Measurements from ENCODE around the gene CARHSP1.

The CARHSP1 gene

DNA sequence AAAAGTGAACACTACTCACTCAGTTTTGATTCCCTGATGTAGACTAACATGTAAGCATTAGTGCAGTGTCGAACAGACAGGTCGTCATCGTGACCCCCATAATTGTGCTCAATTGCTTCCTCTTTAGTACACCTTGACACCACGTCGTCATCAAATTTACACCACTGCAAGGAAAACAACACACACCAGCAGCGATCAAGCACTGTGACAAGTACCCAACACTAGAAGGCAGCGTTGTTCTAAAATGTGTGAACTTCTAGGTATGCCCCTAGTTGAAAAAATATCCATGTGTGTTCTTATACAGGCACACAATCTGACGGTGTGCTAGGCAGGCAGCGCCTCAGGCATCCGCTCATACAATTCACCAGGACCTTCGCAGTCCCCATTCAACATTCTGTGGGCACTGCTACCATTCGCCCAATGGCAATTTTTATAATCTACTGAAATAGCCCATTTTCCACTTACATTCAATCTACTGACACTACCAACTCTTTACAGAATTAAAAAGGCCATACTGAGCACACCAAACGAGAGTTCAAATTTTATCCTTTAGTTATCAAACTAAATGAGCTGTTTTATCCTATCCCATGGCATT, 36.5 kb upstream of the CARHSP1 start:
- 93 to 97% methylated on average over 9 of the region's 13 CpGs for WGBS, 2 experiments (ENCODE audit: insufficient coverage in 2 of 2)
- Histone ChIP-seq H3K4me3 (ENCODE audit: extremely low read depth, insufficient read depth, low read length, poor library complexity, severe bottlenecking) (no peak overlapping the region), H3K27ac (ENCODE audit: low read depth, low read length, severe bottlenecking) (no peak overlapping the region), H3K36me3 (ENCODE audit: control insufficient read depth, insufficient read depth, low read length) (peaks cover 96% of the 10 kb centered on the region), H3K9me3 (ENCODE audit: control insufficient read depth, low read length) (no peaks in the 10 kb centered on the region), H3K4me1 (ENCODE audit: control insufficient read depth, insufficient read depth, low read length, poor library complexity, severe bottlenecking) (no peaks in the 10 kb centered on the region)

DNA sequence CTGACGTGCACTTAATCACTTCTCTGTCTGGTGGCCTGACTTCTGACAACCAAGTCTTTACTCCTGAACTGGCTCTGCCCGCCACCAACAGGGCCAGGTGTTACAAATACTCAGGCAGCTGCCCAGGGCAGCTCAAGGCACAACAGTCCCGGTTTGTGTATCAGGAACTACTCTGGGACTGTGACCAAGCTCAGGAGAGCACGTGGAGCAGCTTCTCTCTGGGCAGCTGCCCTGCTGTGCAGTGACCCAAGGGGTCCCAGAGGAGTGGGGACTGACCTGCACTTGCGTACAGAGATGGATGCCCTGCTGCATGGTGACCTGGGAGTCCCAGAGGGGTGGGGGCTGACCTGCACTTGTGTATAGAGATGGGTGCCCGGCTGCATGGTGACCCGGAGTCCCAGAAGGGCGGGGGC, 35.2 kb upstream of the CARHSP1 start:
- peaks cover 97% of the 10 kb centered on the region for H3K36me3 ChIP-seq (ENCODE audit: control insufficient read depth, insufficient read depth, low read length)
- no peaks in the 10 kb centered on the region for H3K9me3 ChIP-seq (ENCODE audit: control insufficient read depth, low read length)
- no peak overlapping the region for H3K27ac ChIP-seq (ENCODE audit: low read depth, low read length, severe bottlenecking)
- no peak overlapping the region for H3K4me3 ChIP-seq (ENCODE audit: extremely low read depth, insufficient read depth, low read length, poor library complexity, severe bottlenecking)
- WGBS, 2 experiments (ENCODE audit: insufficient coverage in 2 of 2): 94 to 96% methylated on average over 8 of the region's 8 CpGs
- H3K4me1 ChIP-seq (ENCODE audit: control insufficient read depth, insufficient read depth, low read length, poor library complexity, severe bottlenecking): no peaks in the 10 kb centered on the region

DNA sequence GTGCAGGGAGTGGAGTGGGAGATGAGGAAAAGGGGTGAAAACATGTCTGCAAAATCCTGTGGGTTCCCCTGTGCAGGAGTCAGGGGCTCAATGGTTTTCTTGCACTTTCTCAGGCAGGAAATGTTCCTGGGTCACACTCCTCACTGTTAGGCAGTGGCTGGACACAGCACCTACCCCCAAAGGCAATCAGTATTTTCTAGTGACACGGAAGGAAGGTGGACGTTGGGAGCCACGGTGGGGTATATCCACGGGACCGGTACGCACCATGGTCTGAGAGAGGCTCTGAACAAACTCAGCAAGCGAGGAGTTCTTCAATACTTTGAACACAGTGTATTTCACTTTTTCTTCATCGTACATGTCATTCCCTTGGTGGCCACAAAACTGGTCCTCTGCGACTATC, 34.2 kb upstream of the CARHSP1 start:
- H3K36me3 ChIP-seq (ENCODE audit: control insufficient read depth, insufficient read depth, low read length): peaks cover 97% of the 10 kb centered on the region
- H3K4me3 ChIP-seq (ENCODE audit: extremely low read depth, insufficient read depth, low read length, poor library complexity, severe bottlenecking): no peak overlapping the region
- H3K9me3 ChIP-seq (ENCODE audit: control insufficient read depth, low read length): no peaks in the 10 kb centered on the region
- no peaks in the 10 kb centered on the region for H3K4me1 ChIP-seq (ENCODE audit: control insufficient read depth, insufficient read depth, low read length, poor library complexity, severe bottlenecking)
- WGBS, 2 experiments (ENCODE audit: insufficient coverage in 2 of 2): 94 to 97% methylated on average over 9 of the region's 9 CpGs
- no peak overlapping the region for H3K27ac ChIP-seq (ENCODE audit: low read depth, low read length, severe bottlenecking)

DNA sequence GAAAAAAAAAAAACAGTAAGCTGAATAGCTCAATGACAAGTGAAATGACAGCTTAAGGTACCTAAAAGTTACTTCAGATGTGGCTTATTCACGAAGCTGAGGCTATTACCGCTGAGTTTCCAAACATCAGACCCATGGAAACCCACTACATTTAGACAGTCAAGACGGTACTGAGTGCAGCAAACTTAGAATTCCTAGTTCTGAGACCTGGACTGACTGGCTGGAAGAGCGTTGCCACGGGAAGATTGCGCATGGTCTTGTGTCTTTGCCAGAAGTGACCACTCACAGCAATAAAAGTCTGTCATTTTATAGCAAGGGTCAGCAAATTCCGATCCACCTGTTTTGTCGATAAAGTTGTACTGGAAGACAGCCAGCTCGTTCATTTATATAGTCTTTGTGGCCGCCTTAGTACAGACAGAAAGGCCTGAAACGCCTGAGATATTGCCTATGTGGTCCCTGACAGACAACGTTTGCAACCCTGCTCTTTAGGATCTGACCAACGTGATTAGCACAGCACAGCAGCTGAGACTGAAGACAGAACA, 32.6 kb upstream of the CARHSP1 start:
- WGBS, 2 experiments (ENCODE audit: insufficient coverage in 2 of 2): 95 to 96% methylated on average over 13 of the region's 13 CpGs
- peaks cover 97% of the 10 kb centered on the region for H3K36me3 ChIP-seq (ENCODE audit: control insufficient read depth, insufficient read depth, low read length)

DNA sequence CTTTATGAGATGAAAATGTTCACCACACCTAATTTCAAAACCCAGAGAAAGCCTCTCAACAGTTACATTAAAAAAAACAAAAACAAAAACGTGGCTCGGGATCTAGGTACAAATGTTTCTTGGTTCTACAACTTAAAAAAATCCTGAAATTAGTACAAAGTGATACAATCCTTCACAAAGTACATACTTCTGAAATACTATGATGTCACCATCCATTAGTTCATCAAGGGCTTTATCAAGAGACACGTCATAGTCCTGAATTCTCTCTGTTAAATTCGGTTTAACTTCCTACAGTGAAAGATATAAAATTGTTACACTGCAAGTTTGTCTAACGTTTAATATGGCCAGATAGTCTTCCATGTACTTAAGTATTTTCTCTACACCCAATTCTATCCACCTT, 31.5 kb upstream of the CARHSP1 start:
- Histone ChIP-seq H3K4me3 (ENCODE audit: extremely low read depth, insufficient read depth, low read length, poor library complexity, severe bottlenecking) (no peak overlapping the region), H3K36me3 (ENCODE audit: control insufficient read depth, insufficient read depth, low read length) (peaks cover 97% of the 10 kb centered on the region), H3K4me1 (ENCODE audit: control insufficient read depth, insufficient read depth, low read length, poor library complexity, severe bottlenecking) (no peaks in the 10 kb centered on the region), H3K27ac (ENCODE audit: low read depth, low read length, severe bottlenecking) (no peak overlapping the region), H3K9me3 (ENCODE audit: control insufficient read depth, low read length) (no peaks in the 10 kb centered on the region)
- WGBS, 2 experiments (ENCODE audit: insufficient coverage in 2 of 2): 87 to 96% methylated on average over 2 to 4 of the region's 5 CpGs

More for the DNA sequence above, 32.6 kb upstream of the CARHSP1 start:
- H3K27ac ChIP-seq (ENCODE audit: low read depth, low read length, severe bottlenecking): no peak overlapping the region
- H3K9me3 ChIP-seq (ENCODE audit: control insufficient read depth, low read length): no peaks in the 10 kb centered on the region
- no peak overlapping the region for H3K4me3 ChIP-seq (ENCODE audit: extremely low read depth, insufficient read depth, low read length, poor library complexity, severe bottlenecking)
- no peaks in the 10 kb centered on the region for H3K4me1 ChIP-seq (ENCODE audit: control insufficient read depth, insufficient read depth, low read length, poor library complexity, severe bottlenecking)

DNA sequence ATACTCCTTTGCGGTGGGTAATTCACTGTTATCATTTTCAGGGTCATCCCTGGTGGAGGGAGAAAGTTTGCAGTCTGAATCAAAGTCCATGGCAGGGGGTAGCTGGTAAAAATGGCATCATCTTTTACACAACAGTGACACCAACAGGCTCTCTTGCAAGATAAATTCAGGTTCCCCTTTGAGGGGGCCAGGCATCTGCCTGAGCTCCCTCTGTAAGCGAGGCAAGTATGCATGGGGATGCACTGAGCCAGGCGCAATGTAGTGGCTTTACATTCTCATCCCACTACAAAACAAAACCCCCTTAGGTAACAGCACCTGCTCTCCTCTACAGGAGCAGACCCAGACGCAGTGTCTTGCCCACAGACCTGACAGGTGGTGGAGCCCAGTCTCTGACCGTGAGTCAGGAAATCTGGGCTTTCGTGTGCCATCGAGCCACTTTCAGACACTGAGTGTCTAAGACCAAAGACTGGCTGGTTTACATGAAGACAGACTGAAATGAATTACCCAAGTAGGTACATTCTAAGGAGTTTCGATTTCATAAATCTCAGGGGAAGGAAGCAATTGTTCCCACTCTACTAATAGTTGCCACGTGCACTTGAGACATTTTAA, 31.0 kb upstream of the CARHSP1 start:
- Histone ChIP-seq H3K4me1 (ENCODE audit: control insufficient read depth, insufficient read depth, low read length, poor library complexity, severe bottlenecking) (no peaks in the 10 kb centered on the region), H3K27ac (ENCODE audit: low read depth, low read length, severe bottlenecking) (no peak overlapping the region), H3K9me3 (ENCODE audit: control insufficient read depth, low read length) (no peaks in the 10 kb centered on the region), H3K36me3 (ENCODE audit: control insufficient read depth, insufficient read depth, low read length) (peaks cover 97% of the 10 kb centered on the region), H3K4me3 (ENCODE audit: extremely low read depth, insufficient read depth, low read length, poor library complexity, severe bottlenecking) (no peak overlapping the region)
- WGBS, 2 experiments (ENCODE audit: insufficient coverage in 2 of 2): 94 to 100% methylated on average over 5 to 7 of the region's 9 CpGs

DNA sequence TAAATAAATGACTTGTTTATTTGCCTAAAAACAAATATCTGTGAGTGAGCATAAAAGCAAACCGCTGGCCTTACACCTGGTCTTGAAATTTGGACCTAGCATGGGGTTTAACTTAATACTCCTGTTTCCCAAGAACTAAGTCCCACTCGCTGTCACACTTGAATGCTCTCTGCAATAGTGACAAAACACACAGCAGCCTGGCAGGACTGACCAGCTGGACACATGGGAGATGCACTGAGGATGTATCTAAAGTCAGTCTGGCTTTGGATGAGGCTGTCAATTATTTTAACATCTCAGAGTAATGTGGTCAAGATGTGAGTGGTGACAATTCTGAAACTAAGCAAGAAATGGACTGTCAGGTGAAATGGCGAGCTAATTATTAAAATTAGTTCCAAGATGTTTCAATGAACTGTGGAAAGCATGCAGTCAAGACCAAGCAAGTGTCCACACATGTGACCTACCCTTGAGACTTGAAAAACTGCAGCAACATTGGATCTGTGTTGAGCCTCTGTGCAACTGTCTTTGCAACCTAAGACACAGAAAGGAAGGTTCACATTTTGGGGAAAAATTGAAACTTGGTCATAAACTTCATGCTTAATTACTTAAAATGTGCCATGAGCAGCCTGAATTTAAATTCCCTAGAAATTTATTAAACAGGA, 30.0 kb upstream of the CARHSP1 start:
- peaks cover 99% of the 10 kb centered on the region for H3K36me3 ChIP-seq (ENCODE audit: control insufficient read depth, insufficient read depth, low read length)
- no peak overlapping the region for H3K27ac ChIP-seq (ENCODE audit: low read depth, low read length, severe bottlenecking)
- WGBS, 2 experiments (ENCODE audit: insufficient coverage in 2 of 2): 96 to 100% methylated on average over 1 to 3 of the region's 3 CpGs

DNA sequence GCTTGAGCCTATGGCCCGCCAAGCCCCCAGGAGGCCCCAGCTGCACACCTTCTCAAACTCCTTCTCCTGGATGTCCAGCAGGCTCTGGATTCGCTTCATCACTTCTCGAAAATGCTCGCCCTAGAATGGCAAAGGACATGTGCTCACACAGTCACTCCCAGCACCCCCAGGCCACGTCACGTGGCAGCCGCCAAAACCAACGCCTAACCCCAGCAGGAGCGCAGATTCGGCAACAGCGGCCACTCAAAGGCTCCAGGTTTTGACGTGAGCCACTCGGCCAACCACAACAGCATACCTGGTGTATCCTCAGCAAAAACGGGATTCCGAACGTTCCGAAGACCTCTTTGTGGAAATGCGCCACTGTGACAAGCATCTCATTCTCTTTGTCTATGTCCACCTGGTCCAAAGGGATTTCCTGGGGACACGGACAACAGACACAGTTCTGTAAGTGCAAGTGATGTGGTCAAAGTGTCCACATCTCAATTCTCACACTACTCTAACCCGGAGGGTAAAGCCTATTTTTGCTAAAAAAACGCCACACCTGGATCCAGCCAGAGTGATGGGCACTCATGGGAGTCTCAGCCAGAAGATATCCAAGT, 26.0 kb upstream of the CARHSP1 start:
- Histone ChIP-seq H3K27ac (ENCODE audit: low read depth, low read length, severe bottlenecking) (no peak overlapping the region), H3K36me3 (ENCODE audit: control insufficient read depth, insufficient read depth, low read length) (peaks cover 99% of the 10 kb centered on the region), H3K4me3 (ENCODE audit: extremely low read depth, insufficient read depth, low read length, poor library complexity, severe bottlenecking) (no peak overlapping the region), H3K9me3 (ENCODE audit: control insufficient read depth, low read length) (no peaks in the 10 kb centered on the region), H3K4me1 (ENCODE audit: control insufficient read depth, insufficient read depth, low read length, poor library complexity, severe bottlenecking) (no peaks in the 10 kb centered on the region)
- 96 to 97% methylated on average over 17 to 20 of the region's 21 CpGs for WGBS, 2 experiments (ENCODE audit: insufficient coverage in 2 of 2)

More for the DNA sequence above, 30.0 kb upstream of the CARHSP1 start:
- H3K9me3 ChIP-seq (ENCODE audit: control insufficient read depth, low read length): no peaks in the 10 kb centered on the region
- no peaks in the 10 kb centered on the region for H3K4me1 ChIP-seq (ENCODE audit: control insufficient read depth, insufficient read depth, low read length, poor library complexity, severe bottlenecking)
- no peak overlapping the region for H3K4me3 ChIP-seq (ENCODE audit: extremely low read depth, insufficient read depth, low read length, poor library complexity, severe bottlenecking)

DNA sequence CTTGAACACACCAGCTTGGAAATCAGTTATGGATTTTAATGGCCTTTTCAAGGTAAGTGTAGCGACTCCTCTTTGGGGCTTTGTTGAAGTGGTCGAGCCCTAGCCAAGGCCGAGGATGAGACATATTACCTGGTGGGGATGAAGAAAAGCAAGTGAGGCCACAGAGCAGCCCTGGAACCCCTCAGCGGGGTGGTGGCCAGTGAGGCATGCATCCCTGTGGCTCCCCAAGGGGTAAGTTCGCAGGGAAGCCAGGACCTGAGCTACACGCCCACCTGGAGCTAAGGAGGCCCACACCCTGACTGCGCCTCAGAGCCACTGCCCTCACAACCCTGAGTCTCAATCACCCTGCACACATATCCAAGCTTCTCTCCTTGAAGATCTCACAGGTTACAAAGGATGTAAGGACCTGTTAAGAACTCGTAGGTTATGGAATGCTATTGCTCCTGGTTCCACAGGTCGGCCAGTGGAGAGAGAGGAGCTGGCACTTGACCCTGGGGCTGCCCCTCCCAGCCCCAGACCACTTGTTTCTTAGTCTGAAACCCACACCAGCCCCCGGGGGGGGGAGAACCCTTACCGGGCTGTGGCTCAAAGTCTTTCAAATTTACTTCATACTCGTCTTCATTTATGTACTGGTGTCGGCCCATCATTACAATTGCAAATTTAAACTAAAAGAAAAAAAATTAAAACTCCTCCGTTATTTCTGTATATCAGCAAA, 25.3 kb upstream of the CARHSP1 start:
- Histone ChIP-seq H3K4me1 (ENCODE audit: control insufficient read depth, insufficient read depth, low read length, poor library complexity, severe bottlenecking) (no peaks in the 10 kb centered on the region), H3K9me3 (ENCODE audit: control insufficient read depth, low read length) (no peaks in the 10 kb centered on the region), H3K36me3 (ENCODE audit: control insufficient read depth, insufficient read depth, low read length) (peaks cover 99% of the 10 kb centered on the region), H3K27ac (ENCODE audit: low read depth, low read length, severe bottlenecking) (no peak overlapping the region), H3K4me3 (ENCODE audit: extremely low read depth, insufficient read depth, low read length, poor library complexity, severe bottlenecking) (no peak overlapping the region)
- WGBS, 2 experiments (ENCODE audit: insufficient coverage in 2 of 2): 90 to 95% methylated on average over 10 to 14 of the region's 14 CpGs

DNA sequence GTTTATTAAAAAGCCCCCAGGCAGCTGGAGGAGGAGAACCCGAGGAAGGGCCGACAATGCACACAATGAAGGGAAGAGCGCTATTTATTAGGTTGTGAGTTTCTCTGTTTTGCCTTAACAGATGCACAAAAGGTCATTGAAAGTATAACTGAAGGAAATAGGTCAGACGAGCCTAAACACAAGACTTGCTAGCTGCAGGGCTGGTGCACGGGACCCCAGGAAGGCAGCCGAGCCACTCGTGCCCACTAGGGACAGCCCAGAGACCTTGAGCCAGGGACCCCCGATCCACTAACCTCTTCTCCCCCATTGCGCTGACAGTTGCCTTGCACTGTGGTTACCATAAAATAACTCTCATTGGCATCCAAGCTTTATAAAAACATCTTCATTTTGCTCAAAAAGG, 24.6 kb upstream of the CARHSP1 start:
- H3K36me3 ChIP-seq (ENCODE audit: control insufficient read depth, insufficient read depth, low read length): peaks cover 95% of the 10 kb centered on the region
- no peaks in the 10 kb centered on the region for H3K4me1 ChIP-seq (ENCODE audit: control insufficient read depth, insufficient read depth, low read length, poor library complexity, severe bottlenecking)
- H3K4me3 ChIP-seq (ENCODE audit: extremely low read depth, insufficient read depth, low read length, poor library complexity, severe bottlenecking): no peak overlapping the region
- H3K9me3 ChIP-seq (ENCODE audit: control insufficient read depth, low read length): no peaks in the 10 kb centered on the region
- no peak overlapping the region for H3K27ac ChIP-seq (ENCODE audit: low read depth, low read length, severe bottlenecking)
- WGBS, 2 experiments (ENCODE audit: insufficient coverage in 2 of 2): 94 to 96% methylated on average over 7 to 9 of the region's 9 CpGs
